Activated naive CD4-positive, alpha-beta T cell treated with anti-CD3 and anti-CD28 coated beads for 36 hours (primary cell): ENCODE results near the gene METTL22. TPM values are rescaled to one million over a fixed set of nuclear protein-coding genes. Genes with fewer than 3 reads are reported as not detected.
"Not testable (repeated sequence)": the region's sequence is repeated elsewhere in the genome, so short reads cannot be mapped to it uniquely, and the experiment has no call there.

Source experiments
- CTCF ChIA-PET: fragments of 350-600 bp; sonication (Branson Sonifier 250); formaldehyde crosslinking; loops from one replicate; lab custom pipeline; 2021; ENCODE audit warnings: antibody characterized with exemption; lab: Charles Lee
- DNase-seq: peaks from one replicate; pipeline ENCODE4 v3.0.0-alpha.2; 2020
- H3K27ac Mint-ChIP-seq: one replicate; pipeline ENCODE4 v1.8.0; 2021; ENCODE audit warnings: mild to moderate bottlenecking, mixed read lengths
- H3K27me3 Mint-ChIP-seq: one replicate; pipeline ENCODE4 v1.8.0; 2021; ENCODE audit warnings: low read depth, mixed read lengths
- H3K36me3 Mint-ChIP-seq: one replicate; pipeline ENCODE4 v1.8.0; 2021; ENCODE audit warnings: low read depth, mixed read lengths
- H3K4me1 Mint-ChIP-seq: one replicate; pipeline ENCODE4 v1.8.0; 2021; ENCODE audit warnings: low read depth, mixed read lengths
- H3K4me3 Mint-ChIP-seq: one replicate; pipeline ENCODE4 v1.8.0; 2021; ENCODE audit warnings: mild to moderate bottlenecking, moderate library complexity, mixed read lengths
- H3K9me3 Mint-ChIP-seq: one replicate; pipeline ENCODE4 v1.8.0; 2021; ENCODE audit warnings: mixed read lengths
- intact Hi-C: fragments of 100-400 bp; cut with micrococcal nuclease; formaldehyde crosslinking; loops from one replicate; pipeline ENCODE4 v1.15.1; 2023
- total RNA-seq, 2 experiments: library from RNA; stranded (reverse); gene quantifications; one replicate each; pipeline ENCODE4 v1.2.3, GENCODE V29; 2021

The METTL22 gene
- total RNA-seq, 2 experiments from 2014 or later, result 43.2 to 48.4 TPM

GRCh38 chr16:8645141-8645521, 23.6 kb downstream of the METTL22 start:
- Mint-ChIP-seq H3K4me1 (peaks cover 11% of the 10 kb centered on the region), H3K27ac (peak overlapping the region; percentile 16), H3K27me3 (no peaks in the 10 kb centered on the region), H3K4me3 (no peak overlapping the region), H3K9me3 (no peaks in the 10 kb centered on the region), H3K36me3 (peaks cover 51% of the 10 kb centered on the region)
- DNase-seq, result no peak
- intact Hi-C loops, result no loop called here
- CTCF ChIA-PET, result interaction anchor here (0.7 to 1.7 kb wide), 2 partner anchors 78 to 473 kb away, joined by 3 read pairs; no protein-coding TSS in a partner anchor

GRCh38 chr16:8645831-8646230, 24.3 kb downstream of the METTL22 start:
- Mint-ChIP-seq H3K36me3 (peaks cover 49% of the 10 kb centered on the region), H3K4me1 (peaks cover 11% of the 10 kb centered on the region), H3K4me3 (no peak overlapping the region), H3K9me3 (no peaks in the 10 kb centered on the region), H3K27ac (no peak overlapping the region), H3K27me3 (no peaks in the 10 kb centered on the region)
- no peak for DNase-seq
- intact Hi-C loops, result no loop called here
- CTCF ChIA-PET, result interaction anchor here (0.7 to 1.0 kb wide), 2 partner anchors 228 to 473 kb away, joined by 3 read pairs; no protein-coding TSS in a partner anchor

- H3K27me3 Mint-ChIP-seq, result no peaks in the 10 kb centered on the region
- H3K4me3 Mint-ChIP-seq, result no peak overlapping the region
- peaks cover 46% of the 10 kb centered on the region for H3K36me3 Mint-ChIP-seq
- CTCF ChIA-PET, result interaction anchor here (1.0 kb wide), 1 partner anchor 228 kb away, joined by 3 read pairs; no protein-coding TSS in a partner anchor
- DNase-seq, result no peak
- H3K27ac Mint-ChIP-seq, result no peak overlapping the region
- peaks cover 11% of the 10 kb centered on the region for H3K4me1 Mint-ChIP-seq
- intact Hi-C loops, result no loop called here
- H3K9me3 Mint-ChIP-seq, result no peaks in the 10 kb centered on the region
Observed at GRCh38 chr16:8646326-8647053, 25.0 kb downstream of the METTL22 start.

- intact Hi-C loops, result no loop called here
- H3K9me3 Mint-ChIP-seq, result no peaks in the 10 kb centered on the region
- no peak overlapping the region for H3K4me3 Mint-ChIP-seq
- no peaks in the 10 kb centered on the region for H3K27me3 Mint-ChIP-seq
- peaks cover 11% of the 10 kb centered on the region for H3K4me1 Mint-ChIP-seq
- CTCF ChIA-PET, result interaction anchor here (1.0 kb wide), 1 partner anchor 234 kb away, joined by 3 read pairs; the partner anchor contains the start of gene LITAFD
- H3K36me3 Mint-ChIP-seq, result peaks cover 36% of the 10 kb centered on the region
- no peak overlapping the region for H3K27ac Mint-ChIP-seq
- DNase-seq, result no peak
Observed at GRCh38 chr16:8647721-8648318, 26.3 kb downstream of the METTL22 start.

- H3K4me3 Mint-ChIP-seq, result no peak overlapping the region
- H3K27ac Mint-ChIP-seq, result no peak overlapping the region
- H3K36me3 Mint-ChIP-seq, result peaks cover 29% of the 10 kb centered on the region
- intact Hi-C loops, result no loop called here
- peaks cover 11% of the 10 kb centered on the region for H3K4me1 Mint-ChIP-seq
- H3K9me3 Mint-ChIP-seq, result no peaks in the 10 kb centered on the region
- DNase-seq, result no peak
- CTCF ChIA-PET, result no interaction called here
- no peaks in the 10 kb centered on the region for H3K27me3 Mint-ChIP-seq
Observed at GRCh38 chr16:8648877-8649276, 27.4 kb downstream of the METTL22 start.

GRCh38 chr16:8649829-8650554, 28.5 kb downstream of the METTL22 start:
- H3K9me3 Mint-ChIP-seq, result no peaks in the 10 kb centered on the region
- no peak overlapping the region for H3K27ac Mint-ChIP-seq
- intact Hi-C loops, result no loop called here
- DNase-seq, result no peak
- H3K36me3 Mint-ChIP-seq, result peaks cover 19% of the 10 kb centered on the region
- CTCF ChIA-PET, result interaction anchor here (0.7 kb wide), 1 partner anchor 393 kb away, joined by 3 read pairs; no protein-coding TSS in a partner anchor
- H3K27me3 Mint-ChIP-seq, result no peaks in the 10 kb centered on the region
- H3K4me1 Mint-ChIP-seq, result peaks cover 3% of the 10 kb centered on the region
- H3K4me3 Mint-ChIP-seq, result no peak overlapping the region

GRCh38 chr16:8651958-8652357, 30.5 kb downstream of the METTL22 start:
- DNase-seq, H3K9me3 Mint-ChIP-seq, H3K27me3 Mint-ChIP-seq, H3K4me3 Mint-ChIP-seq, H3K36me3 Mint-ChIP-seq, intact Hi-C loops, H3K27ac Mint-ChIP-seq, H3K4me1 Mint-ChIP-seq: not testable (repeated sequence)
- CTCF ChIA-PET, result interaction anchor here (0.6 to 2.3 kb wide), 2 partner anchors 15 to 227 kb away, joined by 3 to 5 read pairs; no protein-coding TSS in a partner anchor

- H3K9me3 Mint-ChIP-seq, result no peaks in the 10 kb centered on the region
- no peaks in the 10 kb centered on the region for H3K36me3 Mint-ChIP-seq
- no peak overlapping the region for H3K4me3 Mint-ChIP-seq
- intact Hi-C loops, result loop anchor here (1.0 to 5.0 kb wide), 2 partner anchors 88 to 477 kb away; no protein-coding TSS in a partner anchor
- no peaks in the 10 kb centered on the region for H3K27me3 Mint-ChIP-seq
- peak; percentile 66 for DNase-seq
- CTCF ChIA-PET, result interaction anchor here (0.6 to 4.5 kb wide), 5 partner anchors 10 to 440 kb away, joined by 3 to 19 read pairs (median 7); no protein-coding TSS in a partner anchor
- no peak overlapping the region for H3K27ac Mint-ChIP-seq
- H3K4me1 Mint-ChIP-seq, result peaks cover 5% of the 10 kb centered on the region
Observed at GRCh38 chr16:8655184-8655717, 33.8 kb downstream of the METTL22 start.

GRCh38 chr16:8656376-8656775, 34.9 kb downstream of the METTL22 start:
- Mint-ChIP-seq H3K9me3 (no peaks in the 10 kb centered on the region), H3K27me3 (no peaks in the 10 kb centered on the region), H3K4me3 (no peak overlapping the region), H3K4me1 (peaks cover 5% of the 10 kb centered on the region), H3K36me3 (no peaks in the 10 kb centered on the region), H3K27ac (no peak overlapping the region)
- intact Hi-C loops, result loop anchor here (5.0 kb wide), 1 partner anchor 476 kb away; no protein-coding TSS in a partner anchor
- CTCF ChIA-PET, result interaction anchor here (0.7 to 4.5 kb wide), 6 partner anchors 13 to 1423 kb away, joined by 3 to 19 read pairs (median 4); no protein-coding TSS in a partner anchor
- DNase-seq, result no peak

- Mint-ChIP-seq H3K4me1 (no peaks in the 10 kb centered on the region), H3K27ac (no peak overlapping the region)
Observed at GRCh38 chr16:8660841-8661301, 39.4 kb downstream of the METTL22 start.

GRCh38 chr16:8661703-8662102, 40.2 kb downstream of the METTL22 start:
- Mint-ChIP-seq H3K4me1 (no peaks in the 10 kb centered on the region), H3K9me3 (no peaks in the 10 kb centered on the region), H3K4me3 (no peak overlapping the region), H3K36me3 (peaks cover 1% of the 10 kb centered on the region), H3K27ac (no peak overlapping the region), H3K27me3 (no peaks in the 10 kb centered on the region)
- CTCF ChIA-PET, result interaction anchor here (0.6 to 2.6 kb wide), 9 partner anchors 9 to 376 kb away, joined by 3 to 11 read pairs (median 4); no protein-coding TSS in a partner anchor
- intact Hi-C loops, result loop anchor here (1.0 kb wide), 2 partner anchors 131 to 219 kb away; no protein-coding TSS in a partner anchor
- DNase-seq, result no peak

More at GRCh38 chr16:8660841-8661301, 39.4 kb downstream of the METTL22 start:
- Mint-ChIP-seq H3K36me3 (peaks cover 1% of the 10 kb centered on the region), H3K27me3 (no peaks in the 10 kb centered on the region), H3K4me3 (no peak overlapping the region), H3K9me3 (no peaks in the 10 kb centered on the region)
- CTCF ChIA-PET, result interaction anchor here (0.6 to 2.6 kb wide), 8 partner anchors 9 to 348 kb away, joined by 3 to 11 read pairs (median 4); no protein-coding TSS in a partner anchor
- DNase-seq, result peak; percentile 70
- intact Hi-C loops, result loop anchor here (1.0 kb wide), 2 partner anchors 131 to 219 kb away; no protein-coding TSS in a partner anchor
